Right lobe of liver (tissue), 6 donors: ENCODE results near the gene EIF3K. TPM values are rescaled to one million over a fixed set of nuclear protein-coding genes. Genes with fewer than 3 reads are reported as not detected.

Experiments
- ATAC-seq, 4 donors: fragments of 200-7000 bp; cut with Tn5 transposase; one replicate each; pipeline ENCODE4 v1.9.1; 2020; ENCODE audit warnings: mild to moderate bottlenecking in 4 of 4, moderate library complexity in 4 of 4
- DNase-seq, 3 donors: peaks; one replicate each; pipeline ENCODE4 v3.0.0-alpha.2; 2020
- H3K27ac ChIP-seq, 3 donors: fragments of 200-600 bp; one replicate each; pipeline ENCODE4 v1.8.0; 2022
- H3K27me3 ChIP-seq, 2 donors: fragments of 200-600 bp; one replicate each; pipeline ENCODE4 v1.8.0; 2022
- H3K36me3 ChIP-seq, 4 donors: fragments of 200-600 bp; sonication (generic) in 1 of 4; one replicate each; pipeline versions ENCODE4 v1.5.1 to v1.8.0; 2017 to 2022; ENCODE audit warnings: control low read depth in 1 of 4
- H3K4me1 ChIP-seq, 4 donors: fragments of 200-600 bp; sonication (generic) in 1 of 4; one replicate each; pipeline versions ENCODE4 v1.5.1 to v1.8.0; 2017 to 2022; ENCODE audit warnings: control low read depth in 1 of 4
- H3K4me3 ChIP-seq, 3 donors: fragments of 200-600 bp; one replicate each; pipeline ENCODE4 v1.8.0; 2022
- H3K9me3 ChIP-seq, 4 donors: fragments of 200-600 bp; sonication (generic) in 1 of 4; one replicate each; pipeline versions ENCODE4 v1.5.1 to v1.8.0; 2017 to 2022; ENCODE audit warnings: control low read depth in 1 of 4
- CTCF ChIP-seq, 4 donors: fragments of 200-600 bp in 3 of 4; fragments of 450-650 bp in 1 of 4; IDR thresholded peaks; one replicate each; pipeline versions ENCODE4 v1.5.1 to v1.8.0; 2016 to 2022; ENCODE audit warnings: antibody characterized with exemption in 4 of 4, mild to moderate bottlenecking in 2 of 4
- POLR2A ChIP-seq: fragments of 450-650 bp; IDR thresholded peaks from one replicate; pipeline ENCODE4 v1.6.1; 2017; ENCODE audit warnings: antibody characterized with exemption, mild to moderate bottlenecking
- WGBS: methylation state at CpG from one replicate; pipeline ENCODE4 v1.1.6; 2018; ENCODE audit warnings: low coverage, low lambda C conversion rate; ENCODE audit not compliant: insufficient coverage; ENCODE audit errors: missing lambda C conversion rate; 5-methylcytosine and 5-hydroxymethylcytosine counted together
- intact Hi-C, 2 donors: fragments of 100-400 bp; cut with DNase I; formaldehyde crosslinking; loops; one replicate each; pipeline versions ENCODE4 v1.11.2 to v1.14.1; 2022
- total RNA-seq, 6 experiments: library from RNA; depleted of rRNA in 2 of 6; stranded (reverse); fragments of >200 nt in 2 of 6; fragmentation: NEBNext Ultra II Directional in 3 of 6; extraction: Animal tissue kit (Norgen Biotek cat#: 25700) in 3 of 6; gene quantifications; one replicate each; pipeline versions ENCODE4 v1.1.0 to v1.2.4, GENCODE V29; 2016 to 2023
- donor health status: DM: no; HTN: yes; CAD: no.
- donor health status: DM: no; HTN: no; CAD: no.
- donor health status: DM: no; HTN: no; CAD: no.
- donor health status: DM: no; HTN: yes; CAD: no.
- donor health status: DM: no; HTN: yes; CAD: no.

The EIF3K gene
- total RNA-seq, 6 experiments from 2014 or later = 86.3 to 305 (median 116) TPM

DNA sequence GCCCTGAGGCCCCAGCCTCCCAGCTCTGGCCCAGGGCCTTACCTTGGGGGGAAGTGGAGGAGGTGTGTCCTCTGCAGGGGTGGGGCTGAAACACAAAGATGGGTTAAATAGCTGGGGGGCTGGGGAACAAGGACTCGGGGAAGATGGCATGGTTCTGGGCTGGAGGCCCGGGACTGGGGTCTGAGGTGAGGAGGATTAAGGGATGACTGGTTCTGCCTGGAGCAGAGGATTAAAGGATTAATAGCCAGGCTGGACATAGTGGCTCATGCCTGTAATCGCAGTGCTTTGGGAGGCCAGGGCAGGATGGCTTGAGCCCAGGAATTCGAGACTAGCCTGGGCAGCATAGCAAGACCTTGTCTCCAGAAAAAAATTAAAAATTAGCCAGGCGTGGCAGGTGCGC, 12.9 kb upstream of the EIF3K start:
- H3K36me3 ChIP-seq = no peaks in the 10 kb centered on the region
- intact Hi-C loops = no loop called here
- no peak overlapping the region for H3K4me3 ChIP-seq
- ATAC-seq (no peak), DNase-seq (no peak)
- H3K9me3 ChIP-seq = no peaks in the 10 kb centered on the region
- 81% methylated on average over 4 of the region's 6 CpGs for WGBS
- H3K27ac ChIP-seq = no peak overlapping the region
- H3K4me1 ChIP-seq = no peaks in the 10 kb centered on the region
- no peak for TF ChIP-seq POLR2A
- TF ChIP-seq CTCF (IDR thresholded peaks at IDR 0.05) = no peak
- H3K27me3 ChIP-seq = no peaks in the 10 kb centered on the region

GRCh38 chr19:38614289-38614688, 4.7 kb upstream of the EIF3K start:
- H3K27me3 ChIP-seq = no peaks in the 10 kb centered on the region
- TF ChIP-seq CTCF (IDR thresholded peaks at IDR 0.05) (no peak), POLR2A (no peak)
- no peak overlapping the region for H3K27ac ChIP-seq
- WGBS = 100% methylated on average over 1 of the region's 3 CpGs
- ATAC-seq (no peak), DNase-seq (no peak)
- intact Hi-C loops = no loop called here
- no peaks in the 10 kb centered on the region for H3K9me3 ChIP-seq
- no peaks in the 10 kb centered on the region for H3K36me3 ChIP-seq
- peaks cover 0 to 5% (median 0%) of the 10 kb centered on the region in 4 donors for H3K4me1 ChIP-seq
- H3K4me3 ChIP-seq = no peak overlapping the region

DNA sequence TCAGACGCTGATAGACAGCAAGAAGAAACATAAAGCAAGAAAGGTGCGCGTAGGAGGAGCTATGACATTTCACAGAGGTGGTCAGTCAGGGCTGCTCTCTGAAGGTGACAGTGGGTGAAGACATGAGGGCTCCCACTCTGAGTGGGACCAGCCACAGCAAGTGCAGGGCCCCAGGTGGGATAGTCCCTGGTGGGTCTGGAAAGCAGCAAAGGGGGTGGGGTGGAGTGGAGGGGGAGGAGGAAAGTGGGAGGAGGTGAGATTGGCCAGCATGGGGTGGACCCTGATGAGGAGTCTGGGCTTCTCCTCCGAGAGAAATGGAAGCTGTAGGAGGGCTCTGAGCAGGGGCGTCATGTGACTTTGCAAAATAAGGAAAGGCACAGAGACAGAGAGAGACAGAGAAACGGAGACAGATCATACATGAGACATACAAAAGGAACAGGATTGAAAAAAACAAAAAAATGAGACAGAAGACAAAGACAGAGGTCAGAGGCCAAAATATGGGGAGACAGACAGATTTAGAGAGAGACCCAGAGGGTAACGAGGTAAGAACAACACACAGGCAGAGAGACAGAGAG, 3.9 kb upstream of the EIF3K start:
- Histone ChIP-seq H3K36me3 (no peaks in the 10 kb centered on the region), H3K4me3 (no peak overlapping the region), H3K27me3 (no peaks in the 10 kb centered on the region), H3K9me3 (no peaks in the 10 kb centered on the region), H3K4me1 (peaks cover 0 to 11% (median 3%) of the 10 kb centered on the region in 4 donors), H3K27ac (no peak overlapping the region)
- TF ChIP-seq POLR2A (no peak), CTCF (IDR thresholded peaks at IDR 0.05) (no peak)
- DNase-seq (no peak), ATAC-seq (no peak)
- 85% methylated on average over 6 of the region's 7 CpGs for WGBS
- intact Hi-C loops = no loop called here

DNA sequence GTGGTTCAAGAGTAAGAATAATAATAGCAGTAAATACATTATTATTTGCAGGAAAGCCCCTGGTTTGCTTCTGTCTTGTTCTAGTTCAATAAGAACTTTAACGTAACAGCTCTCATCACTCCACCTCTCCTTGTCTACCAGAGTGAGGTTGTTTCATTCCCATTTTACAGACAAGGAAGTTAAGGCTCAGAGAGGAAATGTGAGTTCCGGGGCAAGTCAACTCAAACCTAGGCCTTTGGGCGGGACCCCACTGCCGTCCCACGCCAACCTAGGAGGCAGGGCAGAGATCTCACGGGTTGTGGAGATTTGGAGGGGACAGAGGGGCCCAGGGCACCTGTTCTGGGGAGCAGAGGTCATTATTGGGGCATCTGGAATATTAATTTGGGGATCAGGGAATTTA, 2.7 kb upstream of the EIF3K start:
- no peak overlapping the region for H3K27ac ChIP-seq
- 65% methylated on average over 6 of the region's 6 CpGs for WGBS
- H3K4me3 ChIP-seq = no peak overlapping the region
- H3K36me3 ChIP-seq = peaks cover 0 to 9% (median 0%) of the 10 kb centered on the region in 4 donors
- no peak for DNase-seq
- no peak for ATAC-seq
- H3K4me1 ChIP-seq = peaks cover 0 to 12% (median 3%) of the 10 kb centered on the region in 4 donors
- TF ChIP-seq POLR2A (no peak), CTCF (IDR thresholded peaks at IDR 0.05) (no peak)
- no peaks in the 10 kb centered on the region for H3K27me3 ChIP-seq
- intact Hi-C loops = no loop called here
- no peaks in the 10 kb centered on the region for H3K9me3 ChIP-seq
